ENCODE measurements around the gene SHE. TPM values are rescaled to one million over a fixed set of nuclear protein-coding genes. Genes with fewer than 3 reads are reported as not detected.

SHE gene
- total and polyA plus RNA-seq, 2 donors (not counting 3 experiments of a cell fraction or from before 2014, with no cell fraction given), result 30.1 to 52.7 TPM

- no peaks in the 10 kb centered on the region for H3K9me1 ChIP-seq (replicated peaks; ENCODE audit: control insufficient read depth, extremely low read depth, insufficient read depth, low read length)
- H3K9ac ChIP-seq (replicated peaks; ENCODE audit: extremely low read depth, insufficient read depth, low read length), result no peak overlapping the region
- dilution Hi-C loops (cut with MboI; ENCODE audit: extremely low pct_ligation_motif_present, low sequenced_read_pairs), result no loop called here
- H3K9me3 ChIP-seq (replicated peaks; ENCODE audit: control insufficient read depth, insufficient read depth, low read length), result no peaks in the 10 kb centered on the region
- intact Hi-C loops (cut with micrococcal nuclease), result loop anchor here (2.0 to 10.0 kb wide), 3 partner anchors 73 to 283 kb away; partner anchors contain the start of genes IL6R and TPM3
- peaks cover 18% of the 10 kb centered on the region for H3K4me1 ChIP-seq (ENCODE audit: control insufficient read depth, extremely low read depth, insufficient read depth, low read length)
- no peak overlapping the region for H3K4me2 ChIP-seq (ENCODE audit: insufficient read depth, low read length)
- ChIA-PET CTCF (interaction anchor here (8.9 kb wide), 1 partner anchor 70 kb away, joined by 489 read pairs; no protein-coding TSS in a partner anchor), POLR2A (interaction anchor here (2.3 kb wide), 1 partner anchor 69 kb away, joined by 8 read pairs; no protein-coding TSS in a partner anchor)
- H3K4me3 ChIP-seq (replicated peaks in 1 of 3; ENCODE audit: insufficient read depth in 1 of 3, low read depth in 1 of 3, low read length in 3 of 3), result no peak overlapping the region
- no peak overlapping the region for H2AFZ ChIP-seq (ENCODE audit: low read depth, low read length)
- H3K27ac ChIP-seq (ENCODE audit: insufficient read depth, low read depth, low read length), result no peak overlapping the region
- no TSS peak for BruUV-seq (replicated peaks)
- TF ChIP-seq JUN (IDR thresholded peaks at IDR 0.05; ENCODE audit: borderline replicate concordance, insufficient read depth, insufficient read length, low read depth) (no peak), POLR2AphosphoS5 (IDR thresholded peaks at IDR 0.05; ENCODE audit: insufficient read depth, low read depth, low read length) (no peak), GATA2 (IDR thresholded peaks at IDR 0.05; ENCODE audit: insufficient read depth, insufficient read length, low read depth, low read length) (no peak), MYC (IDR thresholded peaks at IDR 0.05; ENCODE audit: low read depth, low read length) (no peak), POLR2A (IDR thresholded peaks at IDR 0.05; ENCODE audit: low read depth, low read length) (no peak), MAX (IDR thresholded peaks at IDR 0.05; ENCODE audit: insufficient read depth, insufficient read length) (no peak), CTCF (IDR thresholded peaks at IDR 0.05; ENCODE audit: extremely low read depth in 1 of 2, insufficient read depth in 1 of 2, low read depth in 1 of 2, low read length in 2 of 2) (no peak), FOS (IDR thresholded peaks at IDR 0.05; ENCODE audit: borderline replicate concordance, insufficient read depth, low read length) (no peak), EZH2 (IDR thresholded peaks at IDR 0.05; ENCODE audit: borderline replicate concordance, low read depth, low read length, severe bottlenecking) (no peak)
- peaks cover 5 to 6% of the 10 kb centered on the region in 2 experiments for H3K36me3 ChIP-seq (ENCODE audit: control insufficient read depth in 2 of 2, extremely low read depth in 1 of 2, insufficient read depth in 2 of 2, low read length in 2 of 2)
- no peaks in the 10 kb centered on the region for H3K27me3 ChIP-seq (ENCODE audit: control insufficient read depth in 2 of 2, insufficient read depth in 2 of 2, low read length in 2 of 2)
- FAIRE-seq, result no peak
- DNase-seq (ENCODE audit: low read depth, low spot score), result no peak
- no peaks in the 10 kb centered on the region for H4K20me1 ChIP-seq (replicated peaks; ENCODE audit: control insufficient read depth, extremely low read depth, insufficient read depth, low read length)
- no peaks in the 10 kb centered on the region for H3K79me2 ChIP-seq (ENCODE audit: control insufficient read depth, insufficient read depth, low read length)
Measured at GRCh38 chr1:154478013-154478412, 24.2 kb downstream of the SHE start.
